Measurements from ENCODE around the gene MINDY1. TPM values are rescaled to one million over a fixed set of nuclear protein-coding genes. Genes with fewer than 3 reads are reported as not detected.

Gene MINDY1
- total RNA-seq, 1 donor from 2014 or later, result 8.8 TPM

- no peaks in the 10 kb centered on the region for H3K9me3 Mint-ChIP-seq (ENCODE audit: unreplicated experiment)
Observed at GRCh38 chr1:150970808-150971582, 35.7 kb downstream of the MINDY1 start.

GRCh38 chr1:150969626-150970025 is 37.1 kb downstream of the MINDY1 start:
- no peak overlapping the region for H3K4me3 Mint-ChIP-seq (ENCODE audit: unreplicated experiment)
- H3K27ac Mint-ChIP-seq (ENCODE audit: unreplicated experiment), result no peak overlapping the region
- H3K27me3 ChIP-seq (ENCODE audit: insufficient read depth, low read length), result no peaks in the 10 kb centered on the region
- no peak overlapping the region for H3K4me3 ChIP-seq (ENCODE audit: insufficient read depth, low read depth, low read length)
- no peak overlapping the region for H3K27ac ChIP-seq (ENCODE audit: low read depth, low read length)
- peaks cover 27% of the 10 kb centered on the region for H3K4me1 ChIP-seq (ENCODE audit: insufficient read depth, low read length)
- H3K9me3 Mint-ChIP-seq (ENCODE audit: unreplicated experiment), result no peaks in the 10 kb centered on the region
- H3K4me2 ChIP-seq (ENCODE audit: low read length), result no peak overlapping the region
- FAIRE-seq, result no peak
- no peaks in the 10 kb centered on the region for H3K27me3 Mint-ChIP-seq (ENCODE audit: low read depth, unreplicated experiment)
- TF ChIP-seq CTCF (IDR thresholded peaks at IDR 0.05; ENCODE audit: insufficient read depth, low read depth, low read length) (no peak), EZH2 (IDR thresholded peaks at IDR 0.05; ENCODE audit: insufficient read depth, low read length) (no peak)
- H3K79me2 ChIP-seq (ENCODE audit: insufficient read depth, low read length), result peaks cover 70% of the 10 kb centered on the region
- peaks cover 26% of the 10 kb centered on the region for H3K36me3 Mint-ChIP-seq (ENCODE audit: low read depth, unreplicated experiment)
- H4K20me1 ChIP-seq (ENCODE audit: insufficient read depth, low read length), result peaks cover 81% of the 10 kb centered on the region
- no peak overlapping the region for H3K9ac ChIP-seq (ENCODE audit: low read length)
- H2AFZ ChIP-seq (ENCODE audit: low read depth, low read length), result no peak overlapping the region
- no peak for DNase-seq (ENCODE audit: low read depth)
- H3K9me3 ChIP-seq (ENCODE audit: insufficient read depth, low read depth, low read length), result no peaks in the 10 kb centered on the region
- peaks cover 28% of the 10 kb centered on the region for H3K4me1 Mint-ChIP-seq (ENCODE audit: low read depth, unreplicated experiment)
- peaks cover 26% of the 10 kb centered on the region for H3K36me3 ChIP-seq (ENCODE audit: insufficient read depth, low read length)

More at GRCh38 chr1:150970808-150971582, 35.7 kb downstream of the MINDY1 start:
- Mint-ChIP-seq H3K36me3 (ENCODE audit: low read depth, unreplicated experiment) (peaks cover 21% of the 10 kb centered on the region), H3K4me3 (ENCODE audit: unreplicated experiment) (peak overlapping the region; percentile 88), H3K27ac (ENCODE audit: unreplicated experiment) (peak overlapping the region; percentile 55), H3K4me1 (ENCODE audit: low read depth, unreplicated experiment) (peaks cover 30% of the 10 kb centered on the region), H3K27me3 (ENCODE audit: low read depth, unreplicated experiment) (no peaks in the 10 kb centered on the region)
- peaks cover 27% of the 10 kb centered on the region for H3K4me1 ChIP-seq (ENCODE audit: insufficient read depth, low read length)
- no peak overlapping the region for H3K4me3 ChIP-seq (ENCODE audit: insufficient read depth, low read depth, low read length)
- no peak overlapping the region for H3K27ac ChIP-seq (ENCODE audit: low read depth, low read length)
- DNase-seq (ENCODE audit: low read depth) (no peak), FAIRE-seq (no peak)
- H3K4me2 ChIP-seq (ENCODE audit: low read length), result peak overlapping the region; percentile 97
- H3K36me3 ChIP-seq (ENCODE audit: insufficient read depth, low read length), result peaks cover 19% of the 10 kb centered on the region
- H3K9me3 ChIP-seq (ENCODE audit: insufficient read depth, low read depth, low read length), result no peaks in the 10 kb centered on the region
- H4K20me1 ChIP-seq (ENCODE audit: insufficient read depth, low read length), result peaks cover 74% of the 10 kb centered on the region
- TF ChIP-seq CTCF (IDR thresholded peaks at IDR 0.05; ENCODE audit: insufficient read depth, low read depth, low read length), result no peak
- no peak for TF ChIP-seq EZH2 (IDR thresholded peaks at IDR 0.05; ENCODE audit: insufficient read depth, low read length)
- H2AFZ ChIP-seq (ENCODE audit: low read depth, low read length), result no peak overlapping the region
- H3K9ac ChIP-seq (ENCODE audit: low read length), result peak overlapping the region; percentile 18
- H3K27me3 ChIP-seq (ENCODE audit: insufficient read depth, low read length), result no peaks in the 10 kb centered on the region
- H3K79me2 ChIP-seq (ENCODE audit: insufficient read depth, low read length), result peaks cover 70% of the 10 kb centered on the region

- Histone ChIP-seq H4K20me1 (ENCODE audit: insufficient read depth, low read length) (peaks cover 85% of the 10 kb centered on the region), H3K79me2 (ENCODE audit: insufficient read depth, low read length) (peaks cover 63% of the 10 kb centered on the region)
- peaks cover 33% of the 10 kb centered on the region for H3K36me3 Mint-ChIP-seq (ENCODE audit: low read depth, unreplicated experiment)
Observed at GRCh38 chr1:150968491-150968890, 38.2 kb downstream of the MINDY1 start.

More at GRCh38 chr1:150968491-150968890, 38.2 kb downstream of the MINDY1 start:
- Mint-ChIP-seq H3K4me3 (ENCODE audit: unreplicated experiment) (no peak overlapping the region), H3K27ac (ENCODE audit: unreplicated experiment) (no peak overlapping the region), H3K9me3 (ENCODE audit: unreplicated experiment) (no peaks in the 10 kb centered on the region), H3K4me1 (ENCODE audit: low read depth, unreplicated experiment) (peaks cover 28% of the 10 kb centered on the region), H3K27me3 (ENCODE audit: low read depth, unreplicated experiment) (no peaks in the 10 kb centered on the region)
- no peak overlapping the region for H3K27ac ChIP-seq (ENCODE audit: low read depth, low read length)
- H3K9me3 ChIP-seq (ENCODE audit: insufficient read depth, low read depth, low read length), result no peaks in the 10 kb centered on the region
- H3K36me3 ChIP-seq (ENCODE audit: insufficient read depth, low read length), result peaks cover 37% of the 10 kb centered on the region
- DNase-seq (ENCODE audit: low read depth) (no peak), FAIRE-seq (no peak)
- H3K4me3 ChIP-seq (ENCODE audit: insufficient read depth, low read depth, low read length), result no peak overlapping the region
- no peaks in the 10 kb centered on the region for H3K27me3 ChIP-seq (ENCODE audit: insufficient read depth, low read length)
- H3K9ac ChIP-seq (ENCODE audit: low read length), result no peak overlapping the region
- H2AFZ ChIP-seq (ENCODE audit: low read depth, low read length), result no peak overlapping the region
- no peak overlapping the region for H3K4me2 ChIP-seq (ENCODE audit: low read length)
- peaks cover 27% of the 10 kb centered on the region for H3K4me1 ChIP-seq (ENCODE audit: insufficient read depth, low read length)
- TF ChIP-seq EZH2 (IDR thresholded peaks at IDR 0.05; ENCODE audit: insufficient read depth, low read length) (no peak), CTCF (IDR thresholded peaks at IDR 0.05; ENCODE audit: insufficient read depth, low read depth, low read length) (no peak)
